Measurements from ENCODE around the gene TENM4.

GRCh38 chr11:79371152-79371551 lies 69.7 kb downstream of the TENM4 start:
- TF ChIP-seq ZFP30 (CRISPR knock-in tag; IDR thresholded peaks at IDR 0.05) (no peak), ZNF70 (CRISPR knock-in tag; IDR thresholded peaks at IDR 0.05) (no peak), ISL1 (CRISPR knock-in tag; IDR thresholded peaks at IDR 0.05) (no peak), RARB (CRISPR knock-in tag; IDR thresholded peaks at IDR 0.05) (no peak), ARNTL (CRISPR knock-in tag; IDR thresholded peaks at IDR 0.05; ENCODE audit: borderline replicate concordance, low read depth) (no peak), PATZ1 (CRISPR knock-in tag; IDR thresholded peaks at IDR 0.05; ENCODE audit: borderline replicate concordance) (no peak)
